ENCODE results near the gene TTC39C.

DNA sequence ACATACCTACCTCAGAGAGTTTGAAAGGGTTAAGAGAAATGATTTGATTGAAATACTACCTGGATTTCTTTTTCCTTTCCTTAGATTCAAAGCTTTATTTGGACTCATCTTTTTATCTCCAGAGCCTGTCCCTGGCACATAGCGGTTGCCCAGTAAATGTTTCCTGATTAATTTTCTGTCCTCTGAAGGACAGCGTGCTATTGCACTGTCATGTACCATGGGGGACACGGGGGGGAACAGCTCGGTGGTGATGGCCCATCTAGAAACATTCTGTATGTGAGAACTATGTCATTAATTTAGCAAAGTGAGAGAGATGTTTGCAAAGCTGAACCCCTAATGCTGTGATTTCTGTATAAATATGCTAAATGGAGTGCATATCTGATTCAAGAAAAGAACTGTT, 97.9 kb downstream of the TTC39C start:
- no peak for TF ChIP-seq ZNF274 (IDR thresholded peaks at IDR 0.05; ENCODE audit: low read depth, low read length)
- no peak for TF ChIP-seq SUZ12 (IDR thresholded peaks at IDR 0.05; ENCODE audit: extremely low read depth, insufficient read depth, insufficient read length)
- no peak for TF ChIP-seq YY1 (IDR thresholded peaks at IDR 0.05; ENCODE audit: insufficient read depth, insufficient read length)

All from NT2/D1 (cell line).